Coronary artery (tissue), 2 donors: Measurements from ENCODE around the gene MFSD2A.
"Not testable (repeated sequence)": the region's sequence is repeated elsewhere in the genome, so short reads cannot be mapped to it uniquely, and the experiment has no call there.

ENCODE experiments used
- DNase-seq: peaks from one replicate; pipeline ENCODE4 v3.0.0-alpha.2; 2017; ENCODE audit warnings: low spot score
- H3K27ac ChIP-seq, 2 donors: fragments of 200-600 bp; sonication (generic); one replicate each; pipeline ENCODE4 v1.5.1; 2016 to 2019
- H3K4me3 ChIP-seq: fragments of 200-600 bp; sonication (generic); 2 replicates; pipeline ENCODE4 v1.5.1; 2016; ENCODE audit warnings: mild to moderate bottlenecking, moderate library complexity
- TF ChIP-seq, protein P1 (sequence below): fragments of 200-600 bp; sonication (generic); IDR thresholded peaks from one replicate; pipeline ENCODE4 v1.5.1; 2019; ENCODE audit warnings: antibody characterized with exemption

Gene MFSD2A

GRCh38 chr1:39954870-39955546 lies at the start of gene MFSD2A:
Gene MFSD2A, plus strand, starts transcription at chr1:39955145. Its CDS starts 148 bp downstream, at chr1:39955293.
- Histone ChIP-seq H3K4me3 (peak within 1 kb of the TSS; percentile 79), H3K27ac (peak within 1 kb of the TSS in 1 of 2 donors; percentile 71)
- TF ChIP-seq, protein P1, sequence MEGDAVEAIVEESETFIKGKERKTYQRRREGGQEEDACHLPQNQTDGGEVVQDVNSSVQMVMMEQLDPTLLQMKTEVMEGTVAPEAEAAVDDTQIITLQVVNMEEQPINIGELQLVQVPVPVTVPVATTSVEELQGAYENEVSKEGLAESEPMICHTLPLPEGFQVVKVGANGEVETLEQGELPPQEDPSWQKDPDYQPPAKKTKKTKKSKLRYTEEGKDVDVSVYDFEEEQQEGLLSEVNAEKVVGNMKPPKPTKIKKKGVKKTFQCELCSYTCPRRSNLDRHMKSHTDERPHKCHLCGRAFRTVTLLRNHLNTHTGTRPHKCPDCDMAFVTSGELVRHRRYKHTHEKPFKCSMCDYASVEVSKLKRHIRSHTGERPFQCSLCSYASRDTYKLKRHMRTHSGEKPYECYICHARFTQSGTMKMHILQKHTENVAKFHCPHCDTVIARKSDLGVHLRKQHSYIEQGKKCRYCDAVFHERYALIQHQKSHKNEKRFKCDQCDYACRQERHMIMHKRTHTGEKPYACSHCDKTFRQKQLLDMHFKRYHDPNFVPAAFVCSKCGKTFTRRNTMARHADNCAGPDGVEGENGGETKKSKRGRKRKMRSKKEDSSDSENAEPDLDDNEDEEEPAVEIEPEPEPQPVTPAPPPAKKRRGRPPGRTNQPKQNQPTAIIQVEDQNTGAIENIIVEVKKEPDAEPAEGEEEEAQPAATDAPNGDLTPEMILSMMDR, result no peak
- DNase-seq, result peak; percentile 94

- Histone ChIP-seq H3K4me3 (no peak overlapping the region), H3K27ac (no peak overlapping the region)
- DNase-seq, result no peak
- TF ChIP-seq, protein P1, result no peak
Measured at GRCh38 chr1:39905172-39905571, 49.8 kb upstream of the MFSD2A start.

- TF ChIP-seq, protein P1, result no peak
- Histone ChIP-seq H3K27ac (no peak overlapping the region), H3K4me3 (no peak overlapping the region)
- DNase-seq, result no peak
Measured at GRCh38 chr1:39907528-39908453, 47.2 kb upstream of the MFSD2A start.

DNA sequence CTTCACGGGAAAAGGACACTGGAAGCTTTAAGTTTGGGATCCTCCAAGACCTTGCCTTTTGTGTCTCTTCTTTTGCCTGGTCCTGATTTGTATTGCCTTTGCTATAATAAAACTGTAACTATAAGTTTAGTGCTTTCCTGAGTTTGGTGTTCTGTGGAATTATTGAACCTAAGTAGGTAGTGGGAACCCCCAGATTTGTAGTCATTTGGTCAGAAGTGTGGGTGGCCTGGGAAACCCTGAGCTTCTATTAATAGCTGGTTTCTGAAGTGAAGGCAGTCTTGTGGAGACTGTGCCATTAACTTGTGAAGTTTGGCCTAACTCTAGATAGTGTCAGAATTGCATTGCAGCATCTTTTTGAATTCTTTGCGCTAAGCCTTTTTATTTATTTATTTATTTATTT lies 46.4 kb upstream of the MFSD2A start:
- Histone ChIP-seq H3K27ac (no peak overlapping the region), H3K4me3 (no peak overlapping the region)
- no peak for DNase-seq
- TF ChIP-seq, protein P1, result no peak

- no peak overlapping the region for H3K27ac ChIP-seq
- no peak overlapping the region for H3K4me3 ChIP-seq
- no peak for DNase-seq
- TF ChIP-seq, protein P1, result no peak
Measured at GRCh38 chr1:39910263-39910662, 44.7 kb upstream of the MFSD2A start.

GRCh38 chr1:39913136-39913535 lies 41.8 kb upstream of the MFSD2A start:
- DNase-seq, H3K27ac ChIP-seq, H3K4me3 ChIP-seq: not testable (repeated sequence)

GRCh38 chr1:39915499-39916129 lies 39.3 kb upstream of the MFSD2A start:
- no peak overlapping the region for H3K4me3 ChIP-seq
- DNase-seq, result no peak
- TF ChIP-seq, protein P1, result no peak

More at GRCh38 chr1:39915499-39916129, 39.3 kb upstream of the MFSD2A start:
- no peak overlapping the region for H3K27ac ChIP-seq
